ENCODE results near the gene LCE3C. TPM values are rescaled to one million over a fixed set of nuclear protein-coding genes. Genes with fewer than 3 reads are reported as not detected.

LCE3C gene
- total RNA-seq, 1 donor from 2014 or later, result not detected

Small RNAs within 50 kb of the gene (small RNA-seq; reads per million reads assigned to genes)
- gene LCE3A (ENCODE audit: low replicate concordance), result not detected
- gene LCE3B (ENCODE audit: low replicate concordance), result not detected

Other genes with a start within 250 kb of the LCE3C start
- 0.21 TPM for gene FLG2, start 240.2 kb upstream of the LCE3C start, total RNA-seq
- gene CRNN, start 186.0 kb upstream of the LCE3C start, total RNA-seq, result 26.0 TPM
- not detected for gene LCE5A, start 89.4 kb upstream of the LCE3C start, total RNA-seq
- 4.0 TPM for gene CRCT1, start 85.8 kb upstream of the LCE3C start, total RNA-seq
- not detected for gene LCE3E, start 33.5 kb upstream of the LCE3C start, total RNA-seq
- not detected for gene LCE3D, start 19.7 kb upstream of the LCE3C start, total RNA-seq
- gene LCE3B, start 13.6 kb downstream of the LCE3C start, total RNA-seq, result not detected
- gene LCE3A, start 22.9 kb downstream of the LCE3C start, total RNA-seq, result not detected
- gene LCE2D, start 63.1 kb downstream of the LCE3C start, total RNA-seq, result not detected
- not detected for gene LCE2C, start 75.0 kb downstream of the LCE3C start, total RNA-seq
- gene LCE2B, start 85.9 kb downstream of the LCE3C start, total RNA-seq, result not detected
- not detected for gene LCE2A, start 98.1 kb downstream of the LCE3C start, total RNA-seq
- not detected for gene LCE4A, start 107.9 kb downstream of the LCE3C start, total RNA-seq
- 0.21 TPM for gene KPRP, start 157.8 kb downstream of the LCE3C start, total RNA-seq
- gene LCE1F, start 174.9 kb downstream of the LCE3C start, total RNA-seq, result not detected
- gene LCE1E, start 186.0 kb downstream of the LCE3C start, total RNA-seq, result not detected
- not detected for gene LCE1D, start 196.5 kb downstream of the LCE3C start, total RNA-seq
- gene LCE1C, start 206.4 kb downstream of the LCE3C start, total RNA-seq, result not detected
- not detected for gene LCE1B, start 211.7 kb downstream of the LCE3C start, total RNA-seq
- gene LCE1A, start 227.2 kb downstream of the LCE3C start, total RNA-seq, result not detected
- not detected for gene LCE6A, start 242.6 kb downstream of the LCE3C start, total RNA-seq

Data from tongue (tissue), 2 donors.